ENCODE measurements around the gene DNAJB8. TPM values are rescaled to one million over a fixed set of nuclear protein-coding genes. Genes with fewer than 3 reads are reported as not detected.

DNAJB8 gene
- total RNA-seq, 1 donor from 2014 or later = not detected

- TF ChIP-seq CTCF (IDR thresholded peaks at IDR 0.05) = no peak
- DNase-seq (ENCODE audit: extremely low spot score, unreplicated experiment) = no peak
- H3K4me1 Mint-ChIP-seq (ENCODE audit: unreplicated experiment) = no peaks in the 10 kb centered on the region
- peaks cover 62% of the 10 kb centered on the region for H3K27me3 Mint-ChIP-seq (ENCODE audit: unreplicated experiment)
- no peak overlapping the region for H3K4me3 Mint-ChIP-seq (ENCODE audit: unreplicated experiment)
- no peak overlapping the region for H3K27ac Mint-ChIP-seq (ENCODE audit: unreplicated experiment)
- H3K36me3 Mint-ChIP-seq (ENCODE audit: unreplicated experiment) = no peaks in the 10 kb centered on the region
- H3K9me3 Mint-ChIP-seq (ENCODE audit: unreplicated experiment) = no peaks in the 10 kb centered on the region
Measured at GRCh38 chr3:128447561-128448013, 19.1 kb downstream of the DNAJB8 start.

DNA sequence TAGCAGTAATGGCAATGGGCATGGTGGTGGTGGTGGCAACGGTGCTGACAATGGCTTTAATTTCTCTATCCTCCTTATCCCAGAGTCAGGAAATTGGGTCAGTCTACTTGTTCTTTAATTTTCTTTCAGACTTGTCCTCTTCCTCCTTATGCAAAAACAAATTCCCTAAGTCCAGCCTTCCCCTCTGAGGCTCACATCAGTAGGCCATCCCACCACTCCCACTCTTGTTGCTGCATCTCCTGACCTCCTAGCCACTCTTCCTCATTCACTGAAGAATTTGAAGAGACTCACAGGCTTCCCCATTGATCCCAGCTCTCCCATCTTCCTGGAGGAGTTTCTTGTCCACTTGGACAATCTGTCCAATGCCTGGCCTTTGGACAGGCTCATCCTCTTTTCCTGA lies 19.9 kb downstream of the DNAJB8 start:
- Mint-ChIP-seq H3K36me3 (ENCODE audit: unreplicated experiment) (no peaks in the 10 kb centered on the region), H3K27ac (ENCODE audit: unreplicated experiment) (no peak overlapping the region), H3K4me3 (ENCODE audit: unreplicated experiment) (no peak overlapping the region), H3K9me3 (ENCODE audit: unreplicated experiment) (no peaks in the 10 kb centered on the region), H3K27me3 (ENCODE audit: unreplicated experiment) (peaks cover 56% of the 10 kb centered on the region), H3K4me1 (ENCODE audit: unreplicated experiment) (no peaks in the 10 kb centered on the region)
- no peak for DNase-seq (ENCODE audit: extremely low spot score, unreplicated experiment)
- no peak for TF ChIP-seq CTCF (IDR thresholded peaks at IDR 0.05)

DNA sequence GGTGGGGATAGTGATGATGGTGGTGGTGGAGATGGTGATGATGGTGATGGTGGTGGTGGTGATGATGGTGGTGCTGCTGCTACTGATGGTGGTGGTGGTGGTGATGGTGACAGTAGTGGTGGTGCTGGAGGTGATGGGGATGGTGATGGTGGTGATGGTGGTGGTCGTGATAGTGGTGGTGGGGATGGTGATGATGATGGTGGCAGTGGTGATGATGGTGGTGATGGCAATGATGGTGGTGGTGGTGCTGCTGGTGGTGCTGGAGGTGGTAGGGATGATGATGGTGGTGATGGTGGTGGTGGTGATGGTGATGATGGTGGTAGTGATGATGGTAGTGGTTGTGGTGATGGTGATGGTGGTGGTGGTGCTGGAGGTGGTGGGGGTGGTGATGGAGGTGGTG lies 21.3 kb downstream of the DNAJB8 start:
- Mint-ChIP-seq H3K4me1 (ENCODE audit: unreplicated experiment) (no peaks in the 10 kb centered on the region), H3K27me3 (ENCODE audit: unreplicated experiment) (peaks cover 51% of the 10 kb centered on the region), H3K36me3 (ENCODE audit: unreplicated experiment) (no peaks in the 10 kb centered on the region), H3K9me3 (ENCODE audit: unreplicated experiment) (no peaks in the 10 kb centered on the region), H3K4me3 (ENCODE audit: unreplicated experiment) (no peak overlapping the region), H3K27ac (ENCODE audit: unreplicated experiment) (no peak overlapping the region)
- DNase-seq (ENCODE audit: extremely low spot score, unreplicated experiment) = no peak
- no peak for TF ChIP-seq CTCF (IDR thresholded peaks at IDR 0.05)

DNA sequence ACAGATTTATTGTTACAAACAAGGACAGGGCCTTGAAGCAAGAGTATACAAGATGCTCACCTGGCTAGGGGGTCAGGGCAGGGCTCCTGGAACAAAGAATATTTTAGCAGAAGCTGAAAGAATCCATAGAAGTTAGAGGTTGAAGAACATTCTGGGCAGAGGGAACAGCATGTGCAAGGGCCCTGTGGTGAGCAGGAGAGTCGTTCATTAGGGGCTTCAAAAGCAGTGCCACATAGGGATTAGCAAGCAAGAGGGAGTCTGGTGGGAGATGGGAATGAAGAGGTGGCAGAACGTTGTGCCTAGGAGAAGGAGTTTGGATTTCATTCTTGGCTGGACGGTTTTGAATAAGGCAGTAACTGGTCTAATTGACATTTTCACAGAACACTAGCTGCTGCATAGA lies 22.9 kb downstream of the DNAJB8 start:
- Mint-ChIP-seq H3K36me3 (ENCODE audit: unreplicated experiment) (no peaks in the 10 kb centered on the region), H3K4me1 (ENCODE audit: unreplicated experiment) (peaks cover 8% of the 10 kb centered on the region), H3K27ac (ENCODE audit: unreplicated experiment) (no peak overlapping the region), H3K4me3 (ENCODE audit: unreplicated experiment) (no peak overlapping the region), H3K9me3 (ENCODE audit: unreplicated experiment) (no peaks in the 10 kb centered on the region), H3K27me3 (ENCODE audit: unreplicated experiment) (peaks cover 54% of the 10 kb centered on the region)
- no peak for TF ChIP-seq CTCF (IDR thresholded peaks at IDR 0.05)
- DNase-seq (ENCODE audit: extremely low spot score, unreplicated experiment) = no peak

GRCh38 chr3:128442949-128443348 lies 23.7 kb downstream of the DNAJB8 start:
- peaks cover 8% of the 10 kb centered on the region for H3K4me1 Mint-ChIP-seq (ENCODE audit: unreplicated experiment)
- TF ChIP-seq CTCF (IDR thresholded peaks at IDR 0.05) = no peak
- peaks cover 49% of the 10 kb centered on the region for H3K27me3 Mint-ChIP-seq (ENCODE audit: unreplicated experiment)
- DNase-seq (ENCODE audit: extremely low spot score, unreplicated experiment) = no peak
- H3K4me3 Mint-ChIP-seq (ENCODE audit: unreplicated experiment) = no peak overlapping the region
- no peaks in the 10 kb centered on the region for H3K36me3 Mint-ChIP-seq (ENCODE audit: unreplicated experiment)
- H3K27ac Mint-ChIP-seq (ENCODE audit: unreplicated experiment) = no peak overlapping the region
- no peaks in the 10 kb centered on the region for H3K9me3 Mint-ChIP-seq (ENCODE audit: unreplicated experiment)
